ENCODE data around the gene SKAP2.

Gene SKAP2

GRCh38 chr7:26709210-26709990, 155.0 kb downstream of the SKAP2 start:
- H3K4me3 ChIP-seq (ENCODE audit: low read depth, low read length) = no peak overlapping the region
- no peak for DNase-seq (ENCODE audit: low read depth, low spot score)
- ChIA-PET POLR2A (no interaction called here), CTCF (no interaction called here)
- no peak for TF ChIP-seq CTCF (IDR thresholded peaks at IDR 0.05; ENCODE audit: insufficient read depth, low read length, missing control alignments)

GRCh38 chr7:26705567-26705966, 158.8 kb downstream of the SKAP2 start:
- ChIA-PET CTCF (interaction anchor here (1.5 to 2.6 kb wide), 3 partner anchors 16 to 38 kb away, joined by 4 to 10 read pairs (median 4); no protein-coding TSS in a partner anchor), POLR2A (no interaction called here)
- DNase-seq (ENCODE audit: low read depth, low spot score) = peak; percentile 75
- no peak for TF ChIP-seq CTCF (IDR thresholded peaks at IDR 0.05; ENCODE audit: insufficient read depth, low read length, missing control alignments)
- no peak overlapping the region for H3K4me3 ChIP-seq (ENCODE audit: low read depth, low read length)

DNA sequence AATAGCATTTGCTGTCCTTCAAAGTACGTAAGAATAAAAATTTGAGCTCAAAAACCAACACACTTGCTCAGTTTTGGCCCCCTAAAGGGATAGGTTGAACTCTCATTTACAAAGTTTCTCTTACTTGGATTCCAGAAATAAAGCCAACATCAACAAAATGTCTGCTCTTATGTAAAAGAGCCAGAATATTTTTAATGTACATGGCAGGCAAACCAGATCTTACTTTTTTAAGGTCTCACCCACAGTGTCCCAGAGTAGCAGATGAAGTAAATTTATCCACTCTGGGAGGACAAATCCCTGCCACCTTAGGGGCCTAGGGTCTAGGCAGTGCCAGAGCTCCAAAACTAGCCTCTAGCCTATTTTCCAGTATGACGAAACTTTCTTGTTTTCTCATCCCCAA, 159.6 kb downstream of the SKAP2 start:
- POLR2A ChIA-PET = interaction anchor here (0.5 kb wide), 1 partner anchor 152 kb away, joined by 3 read pairs; no protein-coding TSS in a partner anchor
- DNase-seq (ENCODE audit: low read depth, low spot score) = no peak
- TF ChIP-seq CTCF (IDR thresholded peaks at IDR 0.05; ENCODE audit: insufficient read depth, low read length, missing control alignments) = no peak
- H3K4me3 ChIP-seq (ENCODE audit: low read depth, low read length) = no peak overlapping the region
- CTCF ChIA-PET = interaction anchor here (1.6 to 2.6 kb wide), 3 partner anchors 15 to 37 kb away, joined by 4 to 10 read pairs (median 10); no protein-coding TSS in a partner anchor

GRCh38 chr7:26704036-26704435, 160.4 kb downstream of the SKAP2 start:
- no peak for TF ChIP-seq CTCF (IDR thresholded peaks at IDR 0.05; ENCODE audit: insufficient read depth, low read length, missing control alignments)
- DNase-seq (ENCODE audit: low read depth, low spot score) = no peak
- ChIA-PET POLR2A (no interaction called here), CTCF (interaction anchor here (2.4 to 2.6 kb wide), 2 partner anchors 14 to 21 kb away, joined by 10 read pairs; no protein-coding TSS in a partner anchor)
- no peak overlapping the region for H3K4me3 ChIP-seq (ENCODE audit: low read depth, low read length)

DNA sequence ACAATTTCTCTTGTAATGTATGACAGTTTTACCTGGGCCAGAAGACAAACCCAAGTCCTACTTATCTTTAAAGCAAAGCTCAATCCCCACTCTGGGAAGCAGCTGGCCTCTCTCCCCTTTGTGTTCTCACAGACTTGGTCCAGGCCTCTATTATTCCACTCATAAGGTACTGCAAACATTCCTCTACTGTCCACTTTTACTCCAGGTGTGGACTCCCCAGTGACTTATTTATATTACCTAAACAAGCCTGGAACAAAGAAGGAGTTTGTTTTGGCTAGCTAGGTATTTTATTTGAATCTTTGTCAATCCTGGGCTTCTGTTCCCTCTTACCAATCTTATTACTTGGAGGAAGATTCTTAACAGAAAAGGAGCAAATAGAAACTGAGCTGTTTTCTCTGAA, 163.5 kb downstream of the SKAP2 start:
- no peak for DNase-seq (ENCODE audit: low read depth, low spot score)
- TF ChIP-seq CTCF (IDR thresholded peaks at IDR 0.05; ENCODE audit: insufficient read depth, low read length, missing control alignments) = no peak
- POLR2A ChIA-PET = no interaction called here
- CTCF ChIA-PET = interaction anchor here (0.8 to 2.4 kb wide), 5 partner anchors 11 to 450 kb away, joined by 3 to 10 read pairs (median 4); partner anchors contain the start of gene HOXA5
- no peak overlapping the region for H3K4me3 ChIP-seq (ENCODE audit: low read depth, low read length)

DNA sequence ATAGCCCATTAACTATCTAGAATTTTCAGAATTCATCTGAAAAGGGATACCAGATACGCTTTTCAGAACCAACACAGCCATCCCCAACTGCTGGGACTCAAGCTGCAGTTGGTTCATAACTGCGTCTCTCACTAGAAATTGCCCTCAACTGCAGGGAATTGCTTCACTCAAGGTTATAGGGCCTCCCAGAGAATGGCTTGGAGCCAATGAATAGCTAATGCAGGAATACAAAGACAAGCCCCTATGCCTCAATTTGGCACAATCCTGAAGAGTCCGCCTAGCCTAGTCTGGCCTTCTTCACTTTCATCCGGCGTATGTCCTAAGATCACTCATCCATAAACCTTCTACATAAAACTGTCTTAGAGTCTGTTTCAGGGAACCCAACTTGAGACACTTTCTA, 164.0 kb downstream of the SKAP2 start:
- no peak for TF ChIP-seq CTCF (IDR thresholded peaks at IDR 0.05; ENCODE audit: insufficient read depth, low read length, missing control alignments)
- DNase-seq (ENCODE audit: low read depth, low spot score) = no peak
- CTCF ChIA-PET = interaction anchor here (0.8 to 2.4 kb wide), 5 partner anchors 10 to 450 kb away, joined by 3 to 10 read pairs (median 4); partner anchors contain the start of gene HOXA5
- H3K4me3 ChIP-seq (ENCODE audit: low read depth, low read length) = no peak overlapping the region
- POLR2A ChIA-PET = no interaction called here
